Neutrophil (primary cell): Measurements from ENCODE around the gene L3MBTL4.

Experiments
- H3K27ac ChIP-seq: fragments of 200-600 bp; sonication (generic); 2 replicates; pipeline ENCODE4 v1.5.1; 2016; ENCODE audit warnings: mild to moderate bottlenecking, moderate library complexity
- H3K27me3 ChIP-seq: fragments of 200-600 bp; sonication (generic); 2 replicates; pipeline ENCODE4 v1.6.0; 2016; ENCODE audit warnings: mild to moderate bottlenecking
- H3K36me3 ChIP-seq: fragments of 200-600 bp; sonication (generic); 2 replicates; pipeline ENCODE4 v1.5.1; 2017
- H3K4me1 ChIP-seq, 2 experiments: fragments of 200-600 bp in 1 of 2; sonication (generic) in 1 of 2; 1 replicate in 1 of 2; 2 replicates in 1 of 2; pipeline versions ENCODE4 v1.5.1 to v1.6.1; 2013 to 2016; ENCODE audit warnings: low read depth in 1 of 2, low read length in 1 of 2, mild to moderate bottlenecking in 1 of 2, moderate library complexity in 1 of 2; ENCODE audit not compliant: control insufficient read depth in 1 of 2, insufficient read depth in 1 of 2
- H3K4me3 ChIP-seq, 2 experiments: fragments of 200-600 bp in 1 of 2; sonication (generic) in 1 of 2; 1 replicate in 1 of 2; 2 replicates in 1 of 2; pipeline ENCODE4 v1.5.1; 2013 to 2016; ENCODE audit warnings: low read depth in 1 of 2, low read length in 1 of 2, mild to moderate bottlenecking in 1 of 2, moderate library complexity in 1 of 2
- H3K9me3 ChIP-seq: fragments of 200-600 bp; sonication (generic); 2 replicates; pipeline ENCODE4 v1.5.1; 2016
- TF ChIP-seq, protein P1 (sequence below): fragments of 200-600 bp; sonication (generic); IDR thresholded peaks from 2 replicates; pipeline ENCODE4 v1.5.1; 2016; ENCODE audit warnings: antibody characterized with exemption

Gene L3MBTL4

GRCh38 chr18:5948237-5948636 lies 466.5 kb downstream of the L3MBTL4 start:
- TF ChIP-seq, protein P1, sequence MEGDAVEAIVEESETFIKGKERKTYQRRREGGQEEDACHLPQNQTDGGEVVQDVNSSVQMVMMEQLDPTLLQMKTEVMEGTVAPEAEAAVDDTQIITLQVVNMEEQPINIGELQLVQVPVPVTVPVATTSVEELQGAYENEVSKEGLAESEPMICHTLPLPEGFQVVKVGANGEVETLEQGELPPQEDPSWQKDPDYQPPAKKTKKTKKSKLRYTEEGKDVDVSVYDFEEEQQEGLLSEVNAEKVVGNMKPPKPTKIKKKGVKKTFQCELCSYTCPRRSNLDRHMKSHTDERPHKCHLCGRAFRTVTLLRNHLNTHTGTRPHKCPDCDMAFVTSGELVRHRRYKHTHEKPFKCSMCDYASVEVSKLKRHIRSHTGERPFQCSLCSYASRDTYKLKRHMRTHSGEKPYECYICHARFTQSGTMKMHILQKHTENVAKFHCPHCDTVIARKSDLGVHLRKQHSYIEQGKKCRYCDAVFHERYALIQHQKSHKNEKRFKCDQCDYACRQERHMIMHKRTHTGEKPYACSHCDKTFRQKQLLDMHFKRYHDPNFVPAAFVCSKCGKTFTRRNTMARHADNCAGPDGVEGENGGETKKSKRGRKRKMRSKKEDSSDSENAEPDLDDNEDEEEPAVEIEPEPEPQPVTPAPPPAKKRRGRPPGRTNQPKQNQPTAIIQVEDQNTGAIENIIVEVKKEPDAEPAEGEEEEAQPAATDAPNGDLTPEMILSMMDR = no peak
- Histone ChIP-seq H3K36me3 (no peaks in the 10 kb centered on the region), H3K4me1 (no peaks in the 10 kb centered on the region), H3K27ac (no peak overlapping the region), H3K27me3 (no peaks in the 10 kb centered on the region), H3K4me3 (no peak overlapping the region), H3K9me3 (no peaks in the 10 kb centered on the region)

- Histone ChIP-seq H3K27me3 (peaks cover 4% of the 10 kb centered on the region), H3K27ac (no peak overlapping the region), H3K36me3 (no peaks in the 10 kb centered on the region), H3K4me1 (no peaks in the 10 kb centered on the region), H3K9me3 (no peaks in the 10 kb centered on the region), H3K4me3 (no peak overlapping the region)
- TF ChIP-seq, protein P1 = no peak
Measured at GRCh38 chr18:5944448-5944847, 470.3 kb downstream of the L3MBTL4 start.

DNA sequence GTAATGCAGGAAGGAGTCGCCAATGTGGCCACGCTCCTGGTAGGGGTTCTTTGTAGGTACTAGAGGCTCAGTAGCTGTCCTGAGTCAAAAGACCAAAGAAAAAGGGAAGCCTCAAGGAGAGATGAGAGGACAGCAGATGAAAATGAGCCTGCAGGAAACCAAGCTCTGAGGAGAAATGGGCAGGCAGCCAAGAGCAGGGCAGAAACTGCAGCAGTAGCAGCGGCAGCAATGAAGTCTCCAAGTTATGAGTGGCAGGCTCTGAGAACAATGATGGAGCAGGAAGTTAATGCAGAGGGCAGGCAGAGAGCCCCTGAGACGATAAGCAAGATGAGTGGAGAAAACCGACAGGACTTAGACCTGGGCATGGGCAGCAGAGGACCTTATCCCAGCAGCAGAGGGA lies 471.2 kb downstream of the L3MBTL4 start:
- no peaks in the 10 kb centered on the region for H3K9me3 ChIP-seq
- no peak overlapping the region for H3K4me3 ChIP-seq
- peaks cover 4% of the 10 kb centered on the region for H3K27me3 ChIP-seq
- TF ChIP-seq, protein P1 = no peak
- no peaks in the 10 kb centered on the region for H3K36me3 ChIP-seq
- no peaks in the 10 kb centered on the region for H3K4me1 ChIP-seq
- no peak overlapping the region for H3K27ac ChIP-seq

DNA sequence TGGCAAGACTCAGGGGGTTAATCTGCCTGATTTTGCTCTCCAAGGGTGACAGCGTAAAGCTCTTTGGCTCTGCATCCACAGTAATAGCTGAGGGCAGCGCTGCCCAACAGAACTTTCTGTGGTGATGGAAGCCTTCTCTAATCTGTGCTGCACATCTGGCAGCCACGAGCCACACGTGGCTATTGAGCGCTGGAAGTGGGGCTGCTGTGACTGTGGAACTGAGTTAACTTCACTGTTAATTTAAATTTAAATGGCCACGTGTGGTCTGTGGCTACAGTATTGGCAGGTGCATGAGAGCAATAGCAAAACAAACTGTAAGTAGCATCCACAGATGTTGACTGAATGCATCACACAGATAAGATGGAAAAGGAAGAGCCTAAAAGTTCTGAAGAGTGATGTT lies 472.1 kb downstream of the L3MBTL4 start:
- H3K4me1 ChIP-seq = no peaks in the 10 kb centered on the region
- H3K27me3 ChIP-seq = peaks cover 4% of the 10 kb centered on the region
- no peaks in the 10 kb centered on the region for H3K36me3 ChIP-seq
- no peak overlapping the region for H3K27ac ChIP-seq
- no peak overlapping the region for H3K4me3 ChIP-seq
- H3K9me3 ChIP-seq = no peaks in the 10 kb centered on the region
- TF ChIP-seq, protein P1 = no peak

GRCh38 chr18:5941890-5942289 lies 472.8 kb downstream of the L3MBTL4 start:
- H3K4me1 ChIP-seq = no peaks in the 10 kb centered on the region
- no peaks in the 10 kb centered on the region for H3K9me3 ChIP-seq
- H3K27me3 ChIP-seq = peaks cover 4% of the 10 kb centered on the region
- H3K36me3 ChIP-seq = no peaks in the 10 kb centered on the region
- H3K27ac ChIP-seq = no peak overlapping the region
- H3K4me3 ChIP-seq = no peak overlapping the region
- TF ChIP-seq, protein P1 = no peak
